GM23338 (cell line): Measurements from ENCODE around the gene RAP1B.

Experiments used
- CREB1 ChIP-seq: fragments of 250-450 bp; sonication (Bioruptor Pico); IDR thresholded peaks from 2 replicates; pipeline ENCODE4 v1.5.0; 2020; ENCODE audit warnings: low read depth, mild to moderate bottlenecking, moderate library complexity
- EZH2 ChIP-seq: fragments of 200-600 bp; sonication (generic); IDR thresholded peaks from one replicate; pipeline ENCODE4 v1.8.0; 2017; ENCODE audit warnings: antibody characterized with exemption, mild to moderate bottlenecking, low read depth; ENCODE audit not compliant: unreplicated experiment
- EZH2phosphoT487 ChIP-seq: fragments of 200-600 bp; sonication (generic); IDR thresholded peaks from one replicate; pipeline ENCODE4 v1.8.1; 2018; ENCODE audit warnings: antibody characterized with exemption; ENCODE audit not compliant: unreplicated experiment
- JUNB ChIP-seq: IDR thresholded peaks from one replicate; pipeline ENCODE4 v1.6.1; 2016; ENCODE audit warnings: antibody characterized with exemption; ENCODE audit not compliant: unreplicated experiment
- NANOG ChIP-seq: IDR thresholded peaks from 2 replicates; pipeline ENCODE4 v1.6.1; 2016; ENCODE audit warnings: antibody characterized with exemption, borderline replicate concordance
- POLR2AphosphoS5 ChIP-seq: IDR thresholded peaks from 2 replicates; pipeline ENCODE4 v1.6.1; 2016; ENCODE audit warnings: antibody characterized with exemption, low read depth
- STAT1 ChIP-seq: IDR thresholded peaks from one replicate; pipeline ENCODE4 v1.6.1; 2016; ENCODE audit warnings: antibody characterized with exemption; ENCODE audit not compliant: unreplicated experiment
- ZNF114 ChIP-seq: fragments of 250-450 bp; sonication (Bioruptor Pico); IDR thresholded peaks from 2 replicates; pipeline ENCODE4 v1.5.0; 2020; ENCODE audit warnings: mild to moderate bottlenecking, moderate library complexity
- ZNF331 ChIP-seq: fragments of 250-450 bp; sonication (Bioruptor Pico); IDR thresholded peaks from 2 replicates; pipeline ENCODE4 v1.5.0; 2020; ENCODE audit warnings: low read depth, mild to moderate bottlenecking, moderate library complexity
- TF ChIP-seq, protein P1 (sequence below), 2 experiments: fragments of 200-600 bp in 1 of 2; sonication (generic) in 1 of 2; conservative IDR thresholded peaks; 2 replicates each; pipeline versions ENCODE4 v1.5.1 to v1.6.1; 2016 to 2017; ENCODE audit warnings: antibody characterized with exemption in 2 of 2, low read depth in 2 of 2, mild to moderate bottlenecking in 2 of 2, moderate library complexity in 1 of 2
- TF ChIP-seq, protein P2 (sequence below): IDR thresholded peaks from one replicate; pipeline ENCODE4 v1.6.1; 2018; ENCODE audit warnings: antibody characterized with exemption; ENCODE audit not compliant: unreplicated experiment
- TF ChIP-seq, protein P3 (sequence below): IDR thresholded peaks from 2 replicates; pipeline ENCODE4 v1.6.1; 2016; ENCODE audit warnings: antibody characterized with exemption
- TF ChIP-seq, protein P4 (sequence below): fragments of 250-450 bp; sonication (Bioruptor Pico); IDR thresholded peaks from 2 replicates; pipeline ENCODE4 v1.5.0; 2020; ENCODE audit warnings: mild to moderate bottlenecking, moderate library complexity

DNA sequence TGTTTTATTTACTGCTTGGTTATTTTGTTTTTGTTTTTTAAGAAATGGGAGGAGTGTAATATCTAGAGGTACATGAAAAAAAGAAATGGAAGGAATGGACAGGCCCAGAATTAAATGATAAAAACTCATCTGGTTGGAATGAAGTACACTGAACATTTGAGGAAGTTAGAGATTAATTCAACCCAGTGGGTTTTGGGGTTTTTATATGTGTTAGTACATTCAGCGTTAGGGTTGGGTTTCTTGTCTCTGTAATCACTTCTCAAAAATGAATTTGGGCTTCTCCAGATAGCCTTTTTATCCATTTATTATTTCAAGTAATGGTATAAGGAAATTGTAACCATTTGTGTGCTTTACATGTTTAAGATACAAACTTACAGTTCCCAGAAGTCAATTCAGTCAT, 56.6 kb downstream of the RAP1B start:
- TF ChIP-seq, protein P1, sequence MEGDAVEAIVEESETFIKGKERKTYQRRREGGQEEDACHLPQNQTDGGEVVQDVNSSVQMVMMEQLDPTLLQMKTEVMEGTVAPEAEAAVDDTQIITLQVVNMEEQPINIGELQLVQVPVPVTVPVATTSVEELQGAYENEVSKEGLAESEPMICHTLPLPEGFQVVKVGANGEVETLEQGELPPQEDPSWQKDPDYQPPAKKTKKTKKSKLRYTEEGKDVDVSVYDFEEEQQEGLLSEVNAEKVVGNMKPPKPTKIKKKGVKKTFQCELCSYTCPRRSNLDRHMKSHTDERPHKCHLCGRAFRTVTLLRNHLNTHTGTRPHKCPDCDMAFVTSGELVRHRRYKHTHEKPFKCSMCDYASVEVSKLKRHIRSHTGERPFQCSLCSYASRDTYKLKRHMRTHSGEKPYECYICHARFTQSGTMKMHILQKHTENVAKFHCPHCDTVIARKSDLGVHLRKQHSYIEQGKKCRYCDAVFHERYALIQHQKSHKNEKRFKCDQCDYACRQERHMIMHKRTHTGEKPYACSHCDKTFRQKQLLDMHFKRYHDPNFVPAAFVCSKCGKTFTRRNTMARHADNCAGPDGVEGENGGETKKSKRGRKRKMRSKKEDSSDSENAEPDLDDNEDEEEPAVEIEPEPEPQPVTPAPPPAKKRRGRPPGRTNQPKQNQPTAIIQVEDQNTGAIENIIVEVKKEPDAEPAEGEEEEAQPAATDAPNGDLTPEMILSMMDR (conservative IDR thresholded peaks at IDR 0.05; ENCODE audit: low read depth in 2 of 2), result no peak
- TF ChIP-seq EZH2 (no peak), NANOG (no peak), POLR2AphosphoS5 (no peak), EZH2phosphoT487 (no peak), JUNB (no peak), CREB1 (no peak), STAT1 (no peak), ZNF114 (no peak), ZNF331 (CRISPR knock-in tag) (no peak)
- TF ChIP-seq, protein P2, sequence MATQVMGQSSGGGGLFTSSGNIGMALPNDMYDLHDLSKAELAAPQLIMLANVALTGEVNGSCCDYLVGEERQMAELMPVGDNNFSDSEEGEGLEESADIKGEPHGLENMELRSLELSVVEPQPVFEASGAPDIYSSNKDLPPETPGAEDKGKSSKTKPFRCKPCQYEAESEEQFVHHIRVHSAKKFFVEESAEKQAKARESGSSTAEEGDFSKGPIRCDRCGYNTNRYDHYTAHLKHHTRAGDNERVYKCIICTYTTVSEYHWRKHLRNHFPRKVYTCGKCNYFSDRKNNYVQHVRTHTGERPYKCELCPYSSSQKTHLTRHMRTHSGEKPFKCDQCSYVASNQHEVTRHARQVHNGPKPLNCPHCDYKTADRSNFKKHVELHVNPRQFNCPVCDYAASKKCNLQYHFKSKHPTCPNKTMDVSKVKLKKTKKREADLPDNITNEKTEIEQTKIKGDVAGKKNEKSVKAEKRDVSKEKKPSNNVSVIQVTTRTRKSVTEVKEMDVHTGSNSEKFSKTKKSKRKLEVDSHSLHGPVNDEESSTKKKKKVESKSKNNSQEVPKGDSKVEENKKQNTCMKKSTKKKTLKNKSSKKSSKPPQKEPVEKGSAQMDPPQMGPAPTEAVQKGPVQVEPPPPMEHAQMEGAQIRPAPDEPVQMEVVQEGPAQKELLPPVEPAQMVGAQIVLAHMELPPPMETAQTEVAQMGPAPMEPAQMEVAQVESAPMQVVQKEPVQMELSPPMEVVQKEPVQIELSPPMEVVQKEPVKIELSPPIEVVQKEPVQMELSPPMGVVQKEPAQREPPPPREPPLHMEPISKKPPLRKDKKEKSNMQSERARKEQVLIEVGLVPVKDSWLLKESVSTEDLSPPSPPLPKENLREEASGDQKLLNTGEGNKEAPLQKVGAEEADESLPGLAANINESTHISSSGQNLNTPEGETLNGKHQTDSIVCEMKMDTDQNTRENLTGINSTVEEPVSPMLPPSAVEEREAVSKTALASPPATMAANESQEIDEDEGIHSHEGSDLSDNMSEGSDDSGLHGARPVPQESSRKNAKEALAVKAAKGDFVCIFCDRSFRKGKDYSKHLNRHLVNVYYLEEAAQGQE, result no peak
- TF ChIP-seq, protein P3, sequence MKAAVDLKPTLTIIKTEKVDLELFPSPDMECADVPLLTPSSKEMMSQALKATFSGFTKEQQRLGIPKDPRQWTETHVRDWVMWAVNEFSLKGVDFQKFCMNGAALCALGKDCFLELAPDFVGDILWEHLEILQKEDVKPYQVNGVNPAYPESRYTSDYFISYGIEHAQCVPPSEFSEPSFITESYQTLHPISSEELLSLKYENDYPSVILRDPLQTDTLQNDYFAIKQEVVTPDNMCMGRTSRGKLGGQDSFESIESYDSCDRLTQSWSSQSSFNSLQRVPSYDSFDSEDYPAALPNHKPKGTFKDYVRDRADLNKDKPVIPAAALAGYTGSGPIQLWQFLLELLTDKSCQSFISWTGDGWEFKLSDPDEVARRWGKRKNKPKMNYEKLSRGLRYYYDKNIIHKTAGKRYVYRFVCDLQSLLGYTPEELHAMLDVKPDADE, result no peak
- TF ChIP-seq, protein P4, sequence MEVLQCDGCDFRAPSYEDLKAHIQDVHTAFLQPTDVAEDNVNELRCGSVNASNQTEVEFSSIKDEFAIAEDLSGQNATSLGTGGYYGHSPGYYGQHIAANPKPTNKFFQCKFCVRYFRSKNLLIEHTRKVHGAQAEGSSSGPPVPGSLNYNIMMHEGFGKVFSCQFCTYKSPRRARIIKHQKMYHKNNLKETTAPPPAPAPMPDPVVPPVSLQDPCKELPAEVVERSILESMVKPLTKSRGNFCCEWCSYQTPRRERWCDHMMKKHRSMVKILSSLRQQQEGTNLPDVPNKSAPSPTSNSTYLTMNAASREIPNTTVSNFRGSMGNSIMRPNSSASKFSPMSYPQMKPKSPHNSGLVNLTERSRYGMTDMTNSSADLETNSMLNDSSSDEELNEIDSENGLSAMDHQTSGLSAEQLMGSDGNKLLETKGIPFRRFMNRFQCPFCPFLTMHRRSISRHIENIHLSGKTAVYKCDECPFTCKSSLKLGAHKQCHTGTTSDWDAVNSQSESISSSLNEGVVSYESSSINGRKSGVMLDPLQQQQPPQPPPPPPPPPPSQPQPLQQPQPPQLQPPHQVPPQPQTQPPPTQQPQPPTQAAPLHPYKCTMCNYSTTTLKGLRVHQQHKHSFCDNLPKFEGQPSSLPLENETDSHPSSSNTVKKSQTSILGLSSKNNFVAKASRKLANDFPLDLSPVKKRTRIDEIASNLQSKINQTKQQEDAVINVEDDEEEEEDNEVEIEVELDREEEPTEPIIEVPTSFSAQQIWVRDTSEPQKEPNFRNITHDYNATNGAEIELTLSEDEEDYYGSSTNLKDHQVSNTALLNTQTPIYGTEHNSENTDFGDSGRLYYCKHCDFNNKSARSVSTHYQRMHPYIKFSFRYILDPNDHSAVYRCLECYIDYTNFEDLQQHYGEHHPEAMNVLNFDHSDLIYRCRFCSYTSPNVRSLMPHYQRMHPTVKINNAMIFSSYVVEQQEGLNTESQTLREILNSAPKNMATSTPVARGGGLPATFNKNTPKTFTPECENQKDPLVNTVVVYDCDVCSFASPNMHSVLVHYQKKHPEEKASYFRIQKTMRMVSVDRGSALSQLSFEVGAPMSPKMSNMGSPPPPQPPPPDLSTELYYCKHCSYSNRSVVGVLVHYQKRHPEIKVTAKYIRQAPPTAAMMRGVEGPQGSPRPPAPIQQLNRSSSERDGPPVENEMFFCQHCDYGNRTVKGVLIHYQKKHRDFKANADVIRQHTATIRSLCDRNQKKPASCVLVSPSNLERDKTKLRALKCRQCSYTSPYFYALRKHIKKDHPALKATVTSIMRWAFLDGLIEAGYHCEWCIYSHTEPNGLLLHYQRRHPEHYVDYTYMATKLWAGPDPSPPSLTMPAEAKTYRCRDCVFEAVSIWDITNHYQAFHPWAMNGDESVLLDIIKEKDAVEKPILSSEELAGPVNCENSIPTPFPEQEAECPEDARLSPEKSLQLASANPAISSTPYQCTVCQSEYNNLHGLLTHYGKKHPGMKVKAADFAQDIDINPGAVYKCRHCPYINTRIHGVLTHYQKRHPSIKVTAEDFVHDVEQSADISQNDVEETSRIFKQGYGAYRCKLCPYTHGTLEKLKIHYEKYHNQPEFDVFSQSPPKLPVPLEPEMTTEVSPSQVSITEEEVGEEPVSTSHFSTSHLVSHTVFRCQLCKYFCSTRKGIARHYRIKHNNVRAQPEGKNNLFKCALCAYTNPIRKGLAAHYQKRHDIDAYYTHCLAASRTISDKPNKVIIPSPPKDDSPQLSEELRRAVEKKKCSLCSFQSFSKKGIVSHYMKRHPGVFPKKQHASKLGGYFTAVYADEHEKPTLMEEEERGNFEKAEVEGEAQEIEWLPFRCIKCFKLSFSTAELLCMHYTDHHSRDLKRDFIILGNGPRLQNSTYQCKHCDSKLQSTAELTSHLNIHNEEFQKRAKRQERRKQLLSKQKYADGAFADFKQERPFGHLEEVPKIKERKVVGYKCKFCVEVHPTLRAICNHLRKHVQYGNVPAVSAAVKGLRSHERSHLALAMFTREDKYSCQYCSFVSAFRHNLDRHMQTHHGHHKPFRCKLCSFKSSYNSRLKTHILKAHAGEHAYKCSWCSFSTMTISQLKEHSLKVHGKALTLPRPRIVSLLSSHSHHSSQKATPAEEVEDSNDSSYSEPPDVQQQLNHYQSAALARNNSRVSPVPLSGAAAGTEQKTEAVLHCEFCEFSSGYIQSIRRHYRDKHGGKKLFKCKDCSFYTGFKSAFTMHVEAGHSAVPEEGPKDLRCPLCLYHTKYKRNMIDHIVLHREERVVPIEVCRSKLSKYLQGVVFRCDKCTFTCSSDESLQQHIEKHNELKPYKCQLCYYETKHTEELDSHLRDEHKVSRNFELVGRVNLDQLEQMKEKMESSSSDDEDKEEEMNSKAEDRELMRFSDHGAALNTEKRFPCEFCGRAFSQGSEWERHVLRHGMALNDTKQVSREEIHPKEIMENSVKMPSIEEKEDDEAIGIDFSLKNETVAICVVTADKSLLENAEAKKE, result no peak
